GM19239 (cell line): ENCODE measurements around the gene IFNG-AS1.

Experiments used
- DNase-seq: peaks from one replicate; pipeline ENCODE4 v3.0.0; 2011; ENCODE audit warnings: low spot score; ENCODE audit not compliant: insufficient read length
- FAIRE-seq: peaks from 2 replicates; lab custom pipeline; 2011; peaks lifted over from hg19 to GRCh38; lab: Jason Lieb, UNC

Gene IFNG-AS1

GRCh38 chr12:67991158-67991557 lies 1.9 kb downstream of the IFNG-AS1 start:
- DNase-seq (no peak), FAIRE-seq (peak; percentile 88)

- FAIRE-seq (no peak), DNase-seq (no peak)
These were observed 3.9 kb downstream of the IFNG-AS1 start for GRCh38 chr12:67993143-67993542.

- no peak for DNase-seq
- FAIRE-seq, result no peak
These were observed 4.8 kb downstream of the IFNG-AS1 start for GRCh38 chr12:67994046-67994445.

GRCh38 chr12:67996347-67996746 lies 7.1 kb downstream of the IFNG-AS1 start:
- FAIRE-seq, result no peak
- DNase-seq, result no peak

- no peak for DNase-seq
- FAIRE-seq, result no peak
These were observed 9.1 kb downstream of the IFNG-AS1 start for GRCh38 chr12:67998379-67998778.

- FAIRE-seq, result no peak
- no peak for DNase-seq
These were observed 10.0 kb downstream of the IFNG-AS1 start for GRCh38 chr12:67999244-67999643.

GRCh38 chr12:68001486-68002466 lies 12.5 kb downstream of the IFNG-AS1 start:
- no peak for DNase-seq
- FAIRE-seq, result no peak

- DNase-seq, result no peak
- FAIRE-seq, result no peak
These were observed 14.5 kb downstream of the IFNG-AS1 start for GRCh38 chr12:68003777-68004176.

- DNase-seq, result no peak
These were observed 17.8 kb downstream of the IFNG-AS1 start for GRCh38 chr12:68007033-68007432.

GRCh38 chr12:68007466-68007865 lies 18.2 kb downstream of the IFNG-AS1 start:
- FAIRE-seq, result no peak

More at GRCh38 chr12:68007033-68007432, 17.8 kb downstream of the IFNG-AS1 start:
- FAIRE-seq, result no peak

GRCh38 chr12:68011206-68011881 lies 22.1 kb downstream of the IFNG-AS1 start:
- no peak for DNase-seq
- peak; percentile 54 for FAIRE-seq

More at GRCh38 chr12:68007466-68007865, 18.2 kb downstream of the IFNG-AS1 start:
- DNase-seq, result no peak

GRCh38 chr12:68011882-68012207 lies 22.6 kb downstream of the IFNG-AS1 start:
- no peak for DNase-seq
- no peak for FAIRE-seq

- FAIRE-seq, result peak; percentile 76
These were observed 23.5 kb downstream of the IFNG-AS1 start for GRCh38 chr12:68012712-68013111.

GRCh38 chr12:68013181-68013580 lies 23.9 kb downstream of the IFNG-AS1 start:
- DNase-seq (no peak), FAIRE-seq (peak; percentile 52)

More at GRCh38 chr12:68012712-68013111, 23.5 kb downstream of the IFNG-AS1 start:
- DNase-seq, result no peak

GRCh38 chr12:68016136-68016535 lies 26.9 kb downstream of the IFNG-AS1 start:
- no peak for FAIRE-seq

GRCh38 chr12:68018315-68018714 lies 29.1 kb downstream of the IFNG-AS1 start:
- DNase-seq (no peak), FAIRE-seq (no peak)

More at GRCh38 chr12:68016136-68016535, 26.9 kb downstream of the IFNG-AS1 start:
- DNase-seq, result no peak

GRCh38 chr12:68020049-68020448 lies 30.8 kb downstream of the IFNG-AS1 start:
- DNase-seq, result no peak

GRCh38 chr12:68020699-68021098 lies 31.5 kb downstream of the IFNG-AS1 start:
- no peak for FAIRE-seq

More at GRCh38 chr12:68020049-68020448, 30.8 kb downstream of the IFNG-AS1 start:
- FAIRE-seq, result no peak

GRCh38 chr12:68028647-68029046 lies 39.4 kb downstream of the IFNG-AS1 start:
- FAIRE-seq, result no peak
- no peak for DNase-seq

More at GRCh38 chr12:68020699-68021098, 31.5 kb downstream of the IFNG-AS1 start:
- no peak for DNase-seq

GRCh38 chr12:68030248-68030647 lies 41.0 kb downstream of the IFNG-AS1 start:
- no peak for DNase-seq
- FAIRE-seq, result no peak

GRCh38 chr12:68031174-68031573 lies 41.9 kb downstream of the IFNG-AS1 start:
- FAIRE-seq (no peak), DNase-seq (no peak)
